ENCODE data around the gene OIP5.
"Not testable (repeated sequence)": the region's sequence is repeated elsewhere in the genome, so short reads cannot be mapped to it uniquely, and the experiment has no call there.

Gene OIP5

DNA sequence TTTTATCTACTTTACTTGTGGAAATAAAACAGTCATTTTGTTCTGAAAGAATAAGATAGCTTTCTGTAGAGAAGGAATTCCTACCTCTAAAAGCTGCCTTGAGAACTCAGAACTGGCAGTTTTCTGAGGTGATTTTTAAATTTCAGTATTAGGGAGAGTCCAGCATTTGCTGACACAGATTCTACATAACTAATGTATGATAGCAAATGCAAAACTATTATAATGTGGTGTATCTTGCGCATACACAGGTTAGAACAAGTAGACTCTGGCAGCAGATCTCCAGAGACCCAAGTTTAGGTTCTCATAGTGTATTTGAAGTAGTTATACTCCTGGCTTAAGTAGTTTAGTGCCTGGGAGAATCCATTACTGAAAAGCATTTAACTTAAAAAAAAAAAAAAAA lies 30.8 kb downstream of the OIP5 start:
- no peak overlapping the region for H3K4me3 ChIP-seq (ENCODE audit: low read depth, low read length)
- TF ChIP-seq, protein P1, sequence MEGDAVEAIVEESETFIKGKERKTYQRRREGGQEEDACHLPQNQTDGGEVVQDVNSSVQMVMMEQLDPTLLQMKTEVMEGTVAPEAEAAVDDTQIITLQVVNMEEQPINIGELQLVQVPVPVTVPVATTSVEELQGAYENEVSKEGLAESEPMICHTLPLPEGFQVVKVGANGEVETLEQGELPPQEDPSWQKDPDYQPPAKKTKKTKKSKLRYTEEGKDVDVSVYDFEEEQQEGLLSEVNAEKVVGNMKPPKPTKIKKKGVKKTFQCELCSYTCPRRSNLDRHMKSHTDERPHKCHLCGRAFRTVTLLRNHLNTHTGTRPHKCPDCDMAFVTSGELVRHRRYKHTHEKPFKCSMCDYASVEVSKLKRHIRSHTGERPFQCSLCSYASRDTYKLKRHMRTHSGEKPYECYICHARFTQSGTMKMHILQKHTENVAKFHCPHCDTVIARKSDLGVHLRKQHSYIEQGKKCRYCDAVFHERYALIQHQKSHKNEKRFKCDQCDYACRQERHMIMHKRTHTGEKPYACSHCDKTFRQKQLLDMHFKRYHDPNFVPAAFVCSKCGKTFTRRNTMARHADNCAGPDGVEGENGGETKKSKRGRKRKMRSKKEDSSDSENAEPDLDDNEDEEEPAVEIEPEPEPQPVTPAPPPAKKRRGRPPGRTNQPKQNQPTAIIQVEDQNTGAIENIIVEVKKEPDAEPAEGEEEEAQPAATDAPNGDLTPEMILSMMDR (IDR thresholded peaks at IDR 0.05; ENCODE audit: low read depth, low read length) = no peak

DNA sequence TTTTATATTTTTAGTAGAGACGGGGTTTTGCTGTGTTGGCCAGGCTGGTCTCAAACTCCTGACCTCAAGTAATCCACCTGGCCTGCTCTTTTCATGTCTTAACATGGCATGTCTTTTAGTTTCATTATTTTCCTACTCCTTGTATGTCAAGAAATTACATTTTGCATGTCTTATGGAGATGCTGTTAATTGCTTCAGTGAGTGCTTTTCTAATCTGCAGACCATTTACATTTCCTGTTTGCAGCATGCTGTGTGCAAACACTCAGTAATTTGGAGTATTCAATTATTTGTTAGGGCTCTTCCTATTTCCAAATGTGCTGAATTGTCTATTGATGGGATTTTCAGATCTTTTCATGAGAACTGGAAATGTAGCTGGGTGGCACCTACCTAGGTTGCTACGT lies 31.3 kb downstream of the OIP5 start:
- not testable (repeated sequence) for H3K4me3 ChIP-seq (ENCODE audit: low read depth, low read length)

DNA sequence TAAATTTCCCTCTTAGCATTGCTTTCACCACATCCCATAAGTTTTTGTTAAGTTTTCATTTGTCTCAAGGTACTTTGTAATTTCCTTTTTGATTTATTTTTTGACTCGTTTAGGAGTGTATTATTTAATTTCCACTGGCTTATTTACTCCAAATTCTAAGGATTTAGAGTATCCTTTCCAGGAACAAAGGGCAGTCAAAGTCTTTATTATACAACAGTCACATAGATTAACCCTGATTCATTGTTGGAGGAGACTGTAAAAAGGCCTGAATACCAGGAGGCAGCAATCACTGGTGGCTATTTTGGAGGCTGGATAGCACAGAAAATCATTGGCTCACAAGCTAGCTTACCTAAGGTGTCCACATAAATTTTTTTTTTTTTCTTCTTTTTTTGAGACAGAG lies 39.9 kb downstream of the OIP5 start:
- TF ChIP-seq, protein P1 (IDR thresholded peaks at IDR 0.05; ENCODE audit: low read depth, low read length) = no peak
- H3K4me3 ChIP-seq (ENCODE audit: low read depth, low read length) = no peak overlapping the region

DNA sequence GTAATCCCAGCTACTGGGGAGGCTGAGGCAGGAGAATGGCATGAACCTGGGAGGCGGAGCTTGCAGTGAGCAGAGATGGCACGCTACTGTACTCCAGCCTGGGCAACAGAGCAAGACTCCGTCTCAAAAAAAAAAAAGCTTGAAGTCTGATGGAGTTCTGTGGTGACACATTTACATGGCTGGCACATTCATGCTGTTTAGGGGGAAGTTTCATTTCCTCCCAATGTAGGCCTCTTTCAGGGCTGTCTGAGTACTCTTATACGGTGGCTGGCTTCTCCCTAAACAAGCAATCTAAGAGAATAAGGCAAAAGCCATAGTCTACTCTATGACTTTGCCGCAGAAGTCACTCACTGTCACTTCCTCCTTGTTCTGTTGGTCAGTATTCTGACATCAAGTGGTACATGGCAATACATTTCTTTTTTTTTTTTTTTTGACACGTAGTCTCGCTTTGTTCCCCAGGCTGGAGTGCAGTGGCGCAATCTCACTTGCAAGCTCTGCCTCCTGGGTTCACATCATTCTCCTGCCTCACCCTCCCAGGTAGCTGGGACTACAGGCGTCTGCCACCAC lies 41.2 kb downstream of the OIP5 start:
- H3K4me3 ChIP-seq (ENCODE audit: low read depth, low read length) = no peak overlapping the region
- TF ChIP-seq, protein P1 (IDR thresholded peaks at IDR 0.05; ENCODE audit: low read depth, low read length) = no peak

DNA sequence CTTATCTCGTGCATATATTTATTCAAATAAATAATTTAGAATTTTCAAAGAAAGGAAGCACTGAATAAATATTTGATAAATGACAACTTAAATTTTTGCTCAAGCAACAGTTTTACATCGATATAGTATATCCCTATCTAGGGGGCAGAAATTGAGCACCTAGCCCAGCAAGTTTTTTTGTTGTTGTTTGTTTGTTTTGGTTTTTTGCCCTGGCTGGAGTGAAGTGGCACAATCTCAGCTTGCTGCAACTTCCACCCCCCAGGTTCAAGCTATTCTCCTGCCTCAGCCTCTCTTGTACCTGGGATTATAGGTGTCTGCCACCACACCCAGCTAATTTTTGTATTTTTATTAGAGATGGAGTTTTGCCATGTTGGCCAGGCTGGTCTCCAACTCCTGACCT lies 42.4 kb downstream of the OIP5 start:
- TF ChIP-seq, protein P1 (IDR thresholded peaks at IDR 0.05; ENCODE audit: low read depth, low read length) = no peak
- H3K4me3 ChIP-seq (ENCODE audit: low read depth, low read length) = no peak overlapping the region

DNA sequence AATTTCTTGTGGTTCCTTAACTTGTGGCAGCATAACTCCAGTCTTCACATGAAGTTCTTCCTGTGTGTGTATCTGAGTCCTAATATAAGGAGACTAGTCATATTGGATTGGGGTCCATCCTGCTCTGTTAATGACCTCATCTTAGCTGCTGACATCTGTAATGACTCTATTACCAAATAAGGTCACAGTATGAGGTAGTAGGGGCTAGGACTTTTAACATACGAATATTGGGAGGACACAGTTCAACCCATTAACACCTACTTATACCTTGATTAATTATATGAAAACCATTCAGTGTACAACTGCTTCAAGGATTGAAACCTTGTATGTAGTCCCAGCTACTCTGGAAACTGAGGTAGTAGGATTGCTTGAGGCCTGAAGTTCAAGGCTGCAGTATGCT lies 43.9 kb downstream of the OIP5 start:
- no peak overlapping the region for H3K4me3 ChIP-seq (ENCODE audit: low read depth, low read length)

DNA sequence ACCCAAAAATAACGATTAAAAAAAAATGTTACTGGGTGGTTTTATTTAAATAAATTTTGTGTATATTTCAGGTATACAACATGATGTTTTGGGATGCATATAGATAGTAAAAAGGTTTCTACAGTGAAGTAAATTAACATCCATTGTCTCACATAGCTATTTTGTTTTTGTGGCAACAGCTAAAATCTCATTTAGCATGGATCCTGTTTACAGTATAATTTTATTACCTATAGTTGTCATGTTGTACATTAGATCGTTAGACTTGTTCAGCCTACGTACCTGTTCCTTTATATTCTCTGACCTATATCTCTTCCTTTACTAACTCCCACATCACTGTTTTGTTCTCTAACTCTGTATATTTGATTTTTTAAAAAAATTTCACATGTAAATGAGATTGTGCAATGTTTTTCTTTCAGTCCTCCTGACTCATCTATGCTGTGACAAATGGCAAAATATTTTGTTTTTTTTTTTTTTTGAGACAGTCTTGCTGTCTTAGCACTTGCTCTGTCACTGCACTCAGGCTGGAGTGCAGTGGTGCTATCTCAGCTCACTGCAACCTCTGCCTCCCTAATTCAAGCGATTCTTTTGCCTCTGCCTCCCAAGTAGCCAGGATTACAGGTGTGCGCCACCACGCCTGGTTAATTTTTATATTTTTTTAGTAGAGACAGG lies 45.6 kb downstream of the OIP5 start:
- TF ChIP-seq, protein P1 (IDR thresholded peaks at IDR 0.05; ENCODE audit: low read depth, low read length) = no peak
- no peak overlapping the region for H3K4me3 ChIP-seq (ENCODE audit: low read depth, low read length)

More for the DNA sequence above, 43.9 kb downstream of the OIP5 start:
- TF ChIP-seq, protein P1 (IDR thresholded peaks at IDR 0.05; ENCODE audit: low read depth, low read length) = no peak

DNA sequence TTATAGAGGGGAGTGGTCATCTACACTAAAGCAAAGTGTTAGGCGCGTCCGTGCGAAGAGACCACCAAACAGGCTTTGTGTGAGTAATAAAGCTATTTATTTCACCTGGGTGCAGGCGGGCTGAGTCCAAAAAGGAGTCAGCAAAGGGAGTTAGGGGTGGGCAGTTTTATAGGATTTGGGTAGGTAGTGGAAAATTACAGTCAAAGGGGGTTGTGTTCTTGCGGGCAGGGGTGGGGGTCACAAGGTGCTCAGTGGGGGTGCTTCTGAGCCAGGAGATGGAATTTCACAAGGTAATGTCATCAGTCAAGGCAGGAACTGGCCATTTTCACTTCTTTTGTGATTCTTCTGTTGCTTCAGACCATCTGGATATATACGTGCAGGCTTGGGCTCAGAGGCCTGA lies 47.1 kb downstream of the OIP5 start:
- H3K4me3 ChIP-seq (ENCODE audit: low read depth, low read length) = peak overlapping the region; percentile 93
- TF ChIP-seq, protein P1 (IDR thresholded peaks at IDR 0.05; ENCODE audit: low read depth, low read length) = no peak
